ENCODE results near the gene ERBIN. TPM values are rescaled to one million over a fixed set of nuclear protein-coding genes. Genes with fewer than 3 reads are reported as not detected.

The ERBIN gene
- total and polyA plus RNA-seq, 2 of the 8 experiments (the other 6 are each of a cell fraction or from before 2014, with no cell fraction given): 7.7 to 33.2 TPM

- Histone ChIP-seq H3K27ac (ENCODE audit: low read depth, low read length) (no peak overlapping the region), H3K4ac (replicated peaks; ENCODE audit: insufficient read length, low read depth, low read length) (no peak overlapping the region), H3K79me2 (ENCODE audit: control insufficient read depth in 1 of 2, insufficient read depth in 2 of 2, low read length in 2 of 2) (no peaks in the 10 kb centered on the region), H3K79me1 (ENCODE audit: low read depth, low read length) (no peaks in the 10 kb centered on the region; the same call in 1 of the 2 replicates), H3K23me2 (ENCODE audit: low read depth, low read length) (no peaks in the 10 kb centered on the region), H3K9ac (replicated peaks in 1 of 4; ENCODE audit: extremely low read depth in 1 of 4, low read depth in 3 of 4, low read length in 3 of 4) (no peak overlapping the region), H3K56ac (replicated peaks; ENCODE audit: insufficient read length, low read depth, low read length) (no peak overlapping the region), H3K4me3 (ENCODE audit: extremely low read depth in 1 of 4, insufficient read depth in 2 of 4, low read depth in 3 of 4, low read length in 4 of 4) (no peak overlapping the region), H4K91ac (replicated peaks; ENCODE audit: insufficient read length, low read length) (no peak overlapping the region), H3K27me3 (replicated peaks in 1 of 4; ENCODE audit: control insufficient read depth in 3 of 4, extremely low read depth in 1 of 4, insufficient read depth in 3 of 4, low read length in 3 of 4) (peaks cover 0 to 1% (median 0%) of the 10 kb centered on the region in 4 experiments; a peak in 1 of 7 replicates), H4K20me1 (replicated peaks in 1 of 2; ENCODE audit: control insufficient read depth in 1 of 2, insufficient read depth in 2 of 2, low read length in 2 of 2) (no peaks in the 10 kb centered on the region), H3K4me1 (replicated peaks in 1 of 4; ENCODE audit: control insufficient read depth in 3 of 4, insufficient read depth in 4 of 4, low read length in 3 of 4) (no peaks in the 10 kb centered on the region), H2BK12ac (ENCODE audit: low read depth, low read length) (no peak overlapping the region), H2BK20ac (ENCODE audit: low read length) (no peak overlapping the region), H2BK15ac (ENCODE audit: low read length) (no peak overlapping the region), H2AK5ac (ENCODE audit: low read depth, low read length) (no peak overlapping the region), H4K5ac (ENCODE audit: insufficient read length, low read depth, low read length) (no peak overlapping the region), H2AFZ (ENCODE audit: low read length) (no peak overlapping the region), H3K9me3 (ENCODE audit: insufficient read depth in 2 of 2, low read depth in 1 of 2, low read length in 1 of 2) (no peaks in the 10 kb centered on the region), H3K36me3 (ENCODE audit: control insufficient read depth in 2 of 4, insufficient read depth in 4 of 4, low read length in 3 of 4) (peaks cover 0 to 38% (median 5%) of the 10 kb centered on the region in 4 experiments; a peak in 4 of 8 replicates), H3K23ac (ENCODE audit: insufficient read length) (no peak overlapping the region), H3K18ac (ENCODE audit: extremely low read depth, low read length) (no peak overlapping the region), H3K4me2 (ENCODE audit: insufficient read depth in 1 of 2, low read depth in 2 of 2, low read length in 2 of 2) (no peak overlapping the region), H2BK5ac (ENCODE audit: low read depth, low read length) (no peak overlapping the region), H3K14ac (ENCODE audit: insufficient read length) (no peak overlapping the region), H2BK120ac (replicated peaks; ENCODE audit: low read depth, low read length) (no peak overlapping the region), H4K8ac (ENCODE audit: extremely low read depth, insufficient read depth, low read length) (no peak overlapping the region)
- 88% methylated on average over 1 of the region's 1 CpG; no CpG with 5 or more reads in 1 of the 2 experiments for WGBS, 2 experiments (ENCODE audit: extremely low coverage in 1 of 2, insufficient coverage in 1 of 2, insufficient read length in 1 of 2, insufficient replicate concordance in 2 of 2, low coverage in 1 of 2, low lambda C conversion rate in 2 of 2, missing lambda C conversion rate in 1 of 2)
- FAIRE-seq (no peak), DNase-seq (ENCODE audit: low read depth in 1 of 2, low spot score in 2 of 2) (no peak)
- CTCF ChIA-PET (ENCODE audit: partially characterized antibody): no interaction called here
- POLR2A ChIA-PET (ENCODE audit: partially characterized antibody): interaction anchor here (0.6 kb wide), 1 partner anchor 451 kb away, joined by 3 read pairs; no protein-coding TSS in a partner anchor
- TF ChIP-seq SAP30 (IDR thresholded peaks at IDR 0.05; ENCODE audit: insufficient read depth, insufficient replicate concordance, low read length) (no peak), USF2 (IDR thresholded peaks at IDR 0.05; ENCODE audit: low read length) (no peak), SP2 (IDR thresholded peaks at IDR 0.05; ENCODE audit: low read length) (no peak), POU5F1 (IDR thresholded peaks at IDR 0.05; ENCODE audit: low read depth, low read length) (no peak), PHF8 (conservative IDR thresholded peaks at IDR 0.05; ENCODE audit: low read depth, low read length) (no peak), SUZ12 (IDR thresholded peaks at IDR 0.05; ENCODE audit: low read length) (no peak), SP1 (IDR thresholded peaks at IDR 0.05; ENCODE audit: low read depth, low read length) (no peak), RXRA (IDR thresholded peaks at IDR 0.05; ENCODE audit: insufficient read depth, low read depth, low read length) (no peak), ZNF274 (IDR thresholded peaks at IDR 0.05; ENCODE audit: borderline replicate concordance, extremely low read depth, low read length) (no peak), TAF1 (IDR thresholded peaks at IDR 0.05; ENCODE audit: low read depth, low read length) (no peak), ATF2 (IDR thresholded peaks at IDR 0.05; ENCODE audit: low read length) (no peak), TEAD4 (IDR thresholded peaks at IDR 0.05; ENCODE audit: low read depth, low read length) (no peak)
Measured at GRCh38 chr5:66039701-66040100, 113.3 kb downstream of the ERBIN start.
